Natural killer cell (primary cell): Measurements from ENCODE around the gene KRTAP10-2. TPM values are rescaled to one million over a fixed set of nuclear protein-coding genes. Genes with fewer than 3 reads are reported as not detected.

Experiments used
- ATAC-seq, 3 donors: fragments of 150-1000 bp in 2 of 3; fragments of 200-7000 bp in 1 of 3; cut with Tn5 transposase; 1 replicate in 1 of 3; 2 replicates in 2 of 3; pipeline ENCODE4 v1.10.0; 2021; ENCODE audit warnings: mild to moderate bottlenecking in 2 of 3, moderate library complexity in 2 of 3
- DNase-seq, 2 donors: peaks; one replicate each; pipeline versions ENCODE4 v3.0.0 to v3.0.0-alpha.2; 2013 to 2021; ENCODE audit warnings: mixed read lengths in 1 of 2
- H3K27ac ChIP-seq: one replicate; pipeline ENCODE4 v1.5.1; 2013; ENCODE audit warnings: mild to moderate bottlenecking, low read length
- H3K27me3 ChIP-seq: one replicate; pipeline ENCODE4 v1.6.1; 2013; ENCODE audit warnings: low read length; ENCODE audit not compliant: control insufficient read depth, insufficient read depth
- H3K36me3 ChIP-seq: one replicate; pipeline ENCODE4 v1.6.1; 2013; ENCODE audit warnings: low read length; ENCODE audit not compliant: control insufficient read depth, insufficient read depth
- H3K4me1 ChIP-seq: one replicate; pipeline ENCODE4 v1.6.1; 2013; ENCODE audit warnings: low read length; ENCODE audit not compliant: control insufficient read depth, insufficient read depth
- H3K4me3 ChIP-seq: one replicate; pipeline ENCODE4 v1.5.1; 2013; ENCODE audit warnings: low read length
- H3K9me3 ChIP-seq: one replicate; pipeline ENCODE4 v1.6.1; 2013; ENCODE audit warnings: low read length; ENCODE audit not compliant: control insufficient read depth, insufficient read depth
- H3K27ac Mint-ChIP-seq, 2 donors: one replicate each; pipeline ENCODE4 v1.8.0; 2022; ENCODE audit warnings: mild to moderate bottlenecking in 2 of 2, mixed read lengths in 2 of 2, moderate library complexity in 1 of 2
- H3K27me3 Mint-ChIP-seq, 2 donors: one replicate each; pipeline ENCODE4 v1.8.0; 2022; ENCODE audit warnings: low read depth in 2 of 2, mixed read lengths in 2 of 2
- H3K36me3 Mint-ChIP-seq: one replicate; pipeline ENCODE4 v1.8.0; 2022; ENCODE audit warnings: mixed read lengths
- H3K4me1 Mint-ChIP-seq, 2 donors: one replicate each; pipeline ENCODE4 v1.8.0; 2022; ENCODE audit warnings: mixed read lengths in 2 of 2
- H3K4me3 Mint-ChIP-seq: one replicate; pipeline ENCODE4 v1.8.0; 2022; ENCODE audit warnings: mild to moderate bottlenecking, moderate library complexity, mixed read lengths
- H3K9me3 Mint-ChIP-seq, 2 donors: one replicate each; pipeline ENCODE4 v1.8.0; 2022; ENCODE audit warnings: mixed read lengths in 2 of 2
- CTCF ChIP-seq: fragments of 200-600 bp; IDR thresholded peaks from one replicate; pipeline ENCODE4 v1.8.0; 2022; ENCODE audit warnings: antibody characterized with exemption
- WGBS: methylation state at CpG from one replicate; pipeline ENCODE4 v1.1.7; 2013; ENCODE audit warnings: missing lambda C conversion rate; ENCODE audit not compliant: insufficient coverage; 5-methylcytosine and 5-hydroxymethylcytosine counted together
- intact Hi-C: fragments of 100-400 bp; cut with micrococcal nuclease; formaldehyde crosslinking; loops from one replicate; pipeline ENCODE4 v1.14.2; 2022
- total RNA-seq, 4 donors: library from RNA; stranded (reverse); fragments of 120-200 nt in 1 of 4; gene quantifications; one replicate each; pipeline versions ENCODE4 v1.2.3 to v1.2.4, GENCODE V29; 2013 to 2022

KRTAP10-2 gene
- total RNA-seq, 3 donors from 2014 or later (not counting 1 experiment from before 2014, with no cell fraction given) = not detected

- no peak for ATAC-seq
- H3K27ac Mint-ChIP-seq = no peak overlapping the region
- no peak overlapping the region for H3K4me3 Mint-ChIP-seq
- no peak for TF ChIP-seq CTCF
- H3K4me3 ChIP-seq = no peak overlapping the region
- H3K27me3 ChIP-seq = no peaks in the 10 kb centered on the region
- WGBS = 84% methylated on average over 7 of the region's 7 CpGs
- H3K4me1 Mint-ChIP-seq = peaks cover 0 to 5% of the 10 kb centered on the region in 2 donors
- H3K36me3 Mint-ChIP-seq = no peaks in the 10 kb centered on the region
- H3K36me3 ChIP-seq = no peaks in the 10 kb centered on the region
- no peaks in the 10 kb centered on the region for H3K9me3 ChIP-seq
- H3K9me3 Mint-ChIP-seq = no peaks in the 10 kb centered on the region
- intact Hi-C loops = no loop called here
- no peak overlapping the region for H3K27ac ChIP-seq
- H3K4me1 ChIP-seq = no peaks in the 10 kb centered on the region
- no peaks in the 10 kb centered on the region for H3K27me3 Mint-ChIP-seq
- DNase-seq = no peak
These were observed 20.9 kb downstream of the KRTAP10-2 start for GRCh38 chr21:44530221-44530902.

- H3K27ac ChIP-seq = no peak overlapping the region
- intact Hi-C loops = no loop called here
- H3K9me3 ChIP-seq = no peaks in the 10 kb centered on the region
- Mint-ChIP-seq H3K4me1 (peaks cover 0 to 5% of the 10 kb centered on the region in 2 donors), H3K4me3 (no peak overlapping the region), H3K36me3 (no peaks in the 10 kb centered on the region), H3K9me3 (no peaks in the 10 kb centered on the region), H3K27ac (no peak overlapping the region), H3K27me3 (no peaks in the 10 kb centered on the region)
- H3K4me3 ChIP-seq = no peak overlapping the region
- ATAC-seq (no peak), DNase-seq (no peak)
- no peaks in the 10 kb centered on the region for H3K27me3 ChIP-seq
- TF ChIP-seq CTCF = no peak
- H3K4me1 ChIP-seq = no peaks in the 10 kb centered on the region
- no peaks in the 10 kb centered on the region for H3K36me3 ChIP-seq
- 82% methylated on average over 23 of the region's 23 CpGs for WGBS
These were observed 21.7 kb downstream of the KRTAP10-2 start for GRCh38 chr21:44529503-44530125.

- Histone ChIP-seq H3K27me3 (no peaks in the 10 kb centered on the region), H3K4me3 (no peak overlapping the region), H3K4me1 (no peaks in the 10 kb centered on the region), H3K27ac (no peak overlapping the region), H3K36me3 (no peaks in the 10 kb centered on the region), H3K9me3 (no peaks in the 10 kb centered on the region)
- Mint-ChIP-seq H3K4me3 (no peak overlapping the region), H3K9me3 (no peaks in the 10 kb centered on the region), H3K36me3 (no peaks in the 10 kb centered on the region), H3K27ac (no peak overlapping the region), H3K27me3 (no peaks in the 10 kb centered on the region), H3K4me1 (peaks cover 0 to 5% of the 10 kb centered on the region in 2 donors)
- 93% methylated on average over 17 of the region's 17 CpGs for WGBS
- TF ChIP-seq CTCF = no peak
- intact Hi-C loops = no loop called here
- DNase-seq = no peak
- ATAC-seq = no peak
These were observed 22.3 kb downstream of the KRTAP10-2 start for GRCh38 chr21:44529011-44529421.
